NCI-H345 treated with DMSO at 0.1 percent for 48 hours (cell line): ENCODE data around the gene ZNF467.

ENCODE experiments used
- DNase-seq: peaks from one replicate; lab custom pipeline; 2025; ENCODE audit not compliant: unreplicated experiment; lab: John Stamatoyannopoulos, UW

ZNF467 gene

GRCh38 chr7:149808311-149808710, 34.9 kb upstream of the ZNF467 start:
- DNase-seq = no peak

GRCh38 chr7:149806726-149807125, 33.3 kb upstream of the ZNF467 start:
- DNase-seq = no peak

- DNase-seq = no peak
Measured at GRCh38 chr7:149804106-149804505, 30.7 kb upstream of the ZNF467 start.

GRCh38 chr7:149803551-149804074, 30.2 kb upstream of the ZNF467 start:
- no peak for DNase-seq

- DNase-seq = no peak
Measured at GRCh38 chr7:149802966-149803365, 29.6 kb upstream of the ZNF467 start.

GRCh38 chr7:149801816-149802215, 28.4 kb upstream of the ZNF467 start:
- DNase-seq = no peak

- DNase-seq = no peak
Measured at GRCh38 chr7:149801002-149801566, 27.7 kb upstream of the ZNF467 start.

GRCh38 chr7:149800169-149800555, 26.8 kb upstream of the ZNF467 start:
- DNase-seq = no peak

- DNase-seq = no peak
Measured at GRCh38 chr7:149799397-149800168, 26.2 kb upstream of the ZNF467 start.

- DNase-seq = no peak
Measured at GRCh38 chr7:149797771-149798170, 24.4 kb upstream of the ZNF467 start.

- DNase-seq = no peak
Measured at GRCh38 chr7:149796287-149796860, 23.0 kb upstream of the ZNF467 start.

- no peak for DNase-seq
Measured at GRCh38 chr7:149795126-149795525, 21.7 kb upstream of the ZNF467 start.

- no peak for DNase-seq
Measured at GRCh38 chr7:149794661-149795060, 21.3 kb upstream of the ZNF467 start.

GRCh38 chr7:149793261-149793660, 19.9 kb upstream of the ZNF467 start:
- DNase-seq = no peak

GRCh38 chr7:149792220-149792595, 18.8 kb upstream of the ZNF467 start:
- DNase-seq = no peak

GRCh38 chr7:149791411-149792219, 18.2 kb upstream of the ZNF467 start:
- DNase-seq = no peak

- no peak for DNase-seq
Measured at GRCh38 chr7:149790754-149791360, 17.5 kb upstream of the ZNF467 start.

- DNase-seq = no peak
Measured at GRCh38 chr7:149790146-149790548, 16.8 kb upstream of the ZNF467 start.

GRCh38 chr7:149789101-149789500, 15.7 kb upstream of the ZNF467 start:
- no peak for DNase-seq

GRCh38 chr7:149788300-149788851, 15.0 kb upstream of the ZNF467 start:
- no peak for DNase-seq
